Measurements from ENCODE around the gene TMIGD1. TPM values are rescaled to one million over a fixed set of nuclear protein-coding genes. Genes with fewer than 3 reads are reported as not detected.

Gene TMIGD1
- total and polyA plus RNA-seq, 2 of the 13 experiments (the other 11 are each of a cell fraction or from before 2014, with no cell fraction given): not detected

GRCh38 chr17:30336369-30337171 lies 2.7 kb upstream of the TMIGD1 start (continued):
- TF ChIP-seq RNF219 (CRISPR knock-in tag; IDR thresholded peaks at IDR 0.05): no peak
- TF ChIP-seq ZNF800 (CRISPR knock-in tag; IDR thresholded peaks at IDR 0.05): peak; percentile 76
- no peak for TF ChIP-seq TOPORS (CRISPR knock-in tag; IDR thresholded peaks at IDR 0.05)
- TF ChIP-seq SIN3A (IDR thresholded peaks at IDR 0.05; ENCODE audit: borderline replicate concordance, low read depth, low read length): no peak
- no peak for TF ChIP-seq NFYB (CRISPR knock-in tag; IDR thresholded peaks at IDR 0.05)
- TF ChIP-seq BHLHE40 (IDR thresholded peaks at IDR 0.05; ENCODE audit: low read length): no peak
- no peak for TF ChIP-seq CENPT (CRISPR knock-in tag; IDR thresholded peaks at IDR 0.05; ENCODE audit: low read depth)
- no peak for TF ChIP-seq ZNF574 (CRISPR knock-in tag; IDR thresholded peaks at IDR 0.05)
- TF ChIP-seq KIAA2018 (CRISPR knock-in tag; IDR thresholded peaks at IDR 0.05; ENCODE audit: borderline replicate concordance): no peak
- TF ChIP-seq NCOR1 (IDR thresholded peaks at IDR 0.05; ENCODE audit: borderline replicate concordance, low read length): no peak; the same call in 1 of the 2 replicates
- peak; percentile 71 for TF ChIP-seq CREB1 (IDR thresholded peaks at IDR 0.05)
- no peak for TF ChIP-seq CREB1 (CRISPR knock-in tag; IDR thresholded peaks at IDR 0.05)
- TF ChIP-seq AGO1 (IDR thresholded peaks at IDR 0.05; ENCODE audit: low read depth, low read length, poor library complexity, severe bottlenecking): no peak
